ENCODE results near the gene LCMT2.

The LCMT2 gene

GRCh38 chr15:43329960-43330779 is at the start of gene LCMT2:
Gene LCMT2, minus strand, starts transcription at chr15:43330573. Its CDS starts 84 bp downstream, at chr15:43330489.
- in situ Hi-C loops (cut with MboI; ENCODE audit: low sequenced_read_pairs): no loop called here

GRCh38 chr15:43378601-43379000 is 48.2 kb upstream of the LCMT2 start:
- in situ Hi-C loops (cut with MboI; ENCODE audit: low sequenced_read_pairs): no loop called here

- in situ Hi-C loops (cut with MboI; ENCODE audit: low sequenced_read_pairs): no loop called here
Observed at GRCh38 chr15:43376017-43376705, 45.8 kb upstream of the LCMT2 start.

- in situ Hi-C loops (cut with MboI; ENCODE audit: low sequenced_read_pairs): no loop called here
Observed at GRCh38 chr15:43370975-43371974, 40.9 kb upstream of the LCMT2 start, which contains the start of the genes TUBGCP4 and ZSCAN29. Gene TUBGCP4, plus strand, starts transcription at chr15:43371101. Its CDS starts 254 bp downstream, at chr15:43371355. Gene ZSCAN29, minus strand, starts transcription at chr15:43371043. Its CDS starts 1,130 bp downstream, at chr15:43369913.

GRCh38 chr15:43370310-43370974 is 40.1 kb upstream of the LCMT2 start:
- in situ Hi-C loops (cut with MboI; ENCODE audit: low sequenced_read_pairs): no loop called here

GRCh38 chr15:43361313-43361903 is 31.0 kb upstream of the LCMT2 start:
- in situ Hi-C loops (cut with MboI; ENCODE audit: low sequenced_read_pairs): no loop called here

- in situ Hi-C loops (cut with MboI; ENCODE audit: low sequenced_read_pairs): no loop called here
Observed at GRCh38 chr15:43360821-43361220, 30.4 kb upstream of the LCMT2 start.

GRCh38 chr15:43352693-43353382 is 22.5 kb upstream of the LCMT2 start:
- in situ Hi-C loops (cut with MboI; ENCODE audit: low sequenced_read_pairs): no loop called here

GRCh38 chr15:43347114-43347513 is 16.7 kb upstream of the LCMT2 start:
- in situ Hi-C loops (cut with MboI; ENCODE audit: low sequenced_read_pairs): no loop called here

- in situ Hi-C loops (cut with MboI; ENCODE audit: low sequenced_read_pairs): no loop called here
Observed at GRCh38 chr15:43346305-43346704, 15.9 kb upstream of the LCMT2 start.

GRCh38 chr15:43330780-43331087 is 361 bp upstream of the LCMT2 start:
- in situ Hi-C loops (cut with MboI; ENCODE audit: low sequenced_read_pairs): no loop called here

- in situ Hi-C loops (cut with MboI; ENCODE audit: low sequenced_read_pairs): no loop called here
Observed at GRCh38 chr15:43329217-43329959, 985 bp downstream of the LCMT2 start.

- in situ Hi-C loops (cut with MboI; ENCODE audit: low sequenced_read_pairs): no loop called here
Observed at GRCh38 chr15:43325039-43325684, 5.2 kb downstream of the LCMT2 start.

GRCh38 chr15:43318990-43319771 is 11.2 kb downstream of the LCMT2 start:
- in situ Hi-C loops (cut with MboI; ENCODE audit: low sequenced_read_pairs): no loop called here

GRCh38 chr15:43317566-43318184 is 12.7 kb downstream of the LCMT2 start:
- in situ Hi-C loops (cut with MboI; ENCODE audit: low sequenced_read_pairs): no loop called here

- in situ Hi-C loops (cut with MboI; ENCODE audit: low sequenced_read_pairs): no loop called here
Observed at GRCh38 chr15:43316971-43317346, 13.4 kb downstream of the LCMT2 start.

Measured in HL-60/S4 (cell line).